GM23338 (cell line): ENCODE results near the gene AP5S1.

Source experiments
- EZH2 ChIP-seq: fragments of 200-600 bp; sonication (generic); IDR thresholded peaks from one replicate; pipeline ENCODE4 v1.8.0; 2017; ENCODE audit warnings: antibody characterized with exemption, mild to moderate bottlenecking, low read depth; ENCODE audit not compliant: unreplicated experiment
- JUNB ChIP-seq: IDR thresholded peaks from one replicate; pipeline ENCODE4 v1.6.1; 2016; ENCODE audit warnings: antibody characterized with exemption; ENCODE audit not compliant: unreplicated experiment
- POLR2AphosphoS5 ChIP-seq: IDR thresholded peaks from 2 replicates; pipeline ENCODE4 v1.6.1; 2016; ENCODE audit warnings: antibody characterized with exemption, low read depth
- STAT1 ChIP-seq: IDR thresholded peaks from one replicate; pipeline ENCODE4 v1.6.1; 2016; ENCODE audit warnings: antibody characterized with exemption; ENCODE audit not compliant: unreplicated experiment
- ZNF114 ChIP-seq: fragments of 250-450 bp; sonication (Bioruptor Pico); IDR thresholded peaks from 2 replicates; pipeline ENCODE4 v1.5.0; 2020; ENCODE audit warnings: mild to moderate bottlenecking, moderate library complexity
- TF ChIP-seq, protein P1 (sequence below), 2 experiments: fragments of 200-600 bp in 1 of 2; sonication (generic) in 1 of 2; conservative IDR thresholded peaks; 2 replicates each; pipeline versions ENCODE4 v1.5.1 to v1.6.1; 2016 to 2017; ENCODE audit warnings: antibody characterized with exemption in 2 of 2, low read depth in 2 of 2, mild to moderate bottlenecking in 2 of 2, moderate library complexity in 1 of 2
- TF ChIP-seq, protein P2 (sequence below): IDR thresholded peaks from 2 replicates; pipeline ENCODE4 v1.6.1; 2016; ENCODE audit warnings: antibody characterized with exemption
- TF ChIP-seq, protein P3 (sequence below): IDR thresholded peaks from one replicate; pipeline ENCODE4 v1.6.1; 2018; ENCODE audit warnings: antibody characterized with exemption; ENCODE audit not compliant: unreplicated experiment

DNA sequence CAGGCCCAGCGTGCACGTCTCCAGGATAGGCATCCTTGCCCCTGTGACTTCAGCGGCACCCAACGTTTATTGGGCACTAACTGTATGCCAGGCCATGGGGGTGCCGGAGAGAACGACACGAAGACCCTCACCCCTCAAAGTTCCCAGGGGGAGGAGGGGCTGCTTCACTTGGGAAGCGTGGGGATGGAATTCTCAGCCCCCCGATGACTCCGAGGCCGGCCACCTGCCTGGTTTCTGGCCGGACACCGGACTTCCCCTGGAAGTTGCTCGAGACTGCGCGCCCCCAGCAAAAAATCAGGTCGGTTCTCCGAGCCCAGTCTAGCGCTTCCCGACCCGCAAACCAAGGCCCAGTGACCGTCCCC is 26.0 kb downstream of the AP5S1 start:
- TF ChIP-seq JUNB (no peak), EZH2 (no peak), STAT1 (no peak), POLR2AphosphoS5 (no peak), ZNF114 (no peak)
- TF ChIP-seq, protein P1, sequence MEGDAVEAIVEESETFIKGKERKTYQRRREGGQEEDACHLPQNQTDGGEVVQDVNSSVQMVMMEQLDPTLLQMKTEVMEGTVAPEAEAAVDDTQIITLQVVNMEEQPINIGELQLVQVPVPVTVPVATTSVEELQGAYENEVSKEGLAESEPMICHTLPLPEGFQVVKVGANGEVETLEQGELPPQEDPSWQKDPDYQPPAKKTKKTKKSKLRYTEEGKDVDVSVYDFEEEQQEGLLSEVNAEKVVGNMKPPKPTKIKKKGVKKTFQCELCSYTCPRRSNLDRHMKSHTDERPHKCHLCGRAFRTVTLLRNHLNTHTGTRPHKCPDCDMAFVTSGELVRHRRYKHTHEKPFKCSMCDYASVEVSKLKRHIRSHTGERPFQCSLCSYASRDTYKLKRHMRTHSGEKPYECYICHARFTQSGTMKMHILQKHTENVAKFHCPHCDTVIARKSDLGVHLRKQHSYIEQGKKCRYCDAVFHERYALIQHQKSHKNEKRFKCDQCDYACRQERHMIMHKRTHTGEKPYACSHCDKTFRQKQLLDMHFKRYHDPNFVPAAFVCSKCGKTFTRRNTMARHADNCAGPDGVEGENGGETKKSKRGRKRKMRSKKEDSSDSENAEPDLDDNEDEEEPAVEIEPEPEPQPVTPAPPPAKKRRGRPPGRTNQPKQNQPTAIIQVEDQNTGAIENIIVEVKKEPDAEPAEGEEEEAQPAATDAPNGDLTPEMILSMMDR (conservative IDR thresholded peaks at IDR 0.05; ENCODE audit: low read depth in 2 of 2): no peak
- TF ChIP-seq, protein P2, sequence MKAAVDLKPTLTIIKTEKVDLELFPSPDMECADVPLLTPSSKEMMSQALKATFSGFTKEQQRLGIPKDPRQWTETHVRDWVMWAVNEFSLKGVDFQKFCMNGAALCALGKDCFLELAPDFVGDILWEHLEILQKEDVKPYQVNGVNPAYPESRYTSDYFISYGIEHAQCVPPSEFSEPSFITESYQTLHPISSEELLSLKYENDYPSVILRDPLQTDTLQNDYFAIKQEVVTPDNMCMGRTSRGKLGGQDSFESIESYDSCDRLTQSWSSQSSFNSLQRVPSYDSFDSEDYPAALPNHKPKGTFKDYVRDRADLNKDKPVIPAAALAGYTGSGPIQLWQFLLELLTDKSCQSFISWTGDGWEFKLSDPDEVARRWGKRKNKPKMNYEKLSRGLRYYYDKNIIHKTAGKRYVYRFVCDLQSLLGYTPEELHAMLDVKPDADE: no peak
- TF ChIP-seq, protein P3, sequence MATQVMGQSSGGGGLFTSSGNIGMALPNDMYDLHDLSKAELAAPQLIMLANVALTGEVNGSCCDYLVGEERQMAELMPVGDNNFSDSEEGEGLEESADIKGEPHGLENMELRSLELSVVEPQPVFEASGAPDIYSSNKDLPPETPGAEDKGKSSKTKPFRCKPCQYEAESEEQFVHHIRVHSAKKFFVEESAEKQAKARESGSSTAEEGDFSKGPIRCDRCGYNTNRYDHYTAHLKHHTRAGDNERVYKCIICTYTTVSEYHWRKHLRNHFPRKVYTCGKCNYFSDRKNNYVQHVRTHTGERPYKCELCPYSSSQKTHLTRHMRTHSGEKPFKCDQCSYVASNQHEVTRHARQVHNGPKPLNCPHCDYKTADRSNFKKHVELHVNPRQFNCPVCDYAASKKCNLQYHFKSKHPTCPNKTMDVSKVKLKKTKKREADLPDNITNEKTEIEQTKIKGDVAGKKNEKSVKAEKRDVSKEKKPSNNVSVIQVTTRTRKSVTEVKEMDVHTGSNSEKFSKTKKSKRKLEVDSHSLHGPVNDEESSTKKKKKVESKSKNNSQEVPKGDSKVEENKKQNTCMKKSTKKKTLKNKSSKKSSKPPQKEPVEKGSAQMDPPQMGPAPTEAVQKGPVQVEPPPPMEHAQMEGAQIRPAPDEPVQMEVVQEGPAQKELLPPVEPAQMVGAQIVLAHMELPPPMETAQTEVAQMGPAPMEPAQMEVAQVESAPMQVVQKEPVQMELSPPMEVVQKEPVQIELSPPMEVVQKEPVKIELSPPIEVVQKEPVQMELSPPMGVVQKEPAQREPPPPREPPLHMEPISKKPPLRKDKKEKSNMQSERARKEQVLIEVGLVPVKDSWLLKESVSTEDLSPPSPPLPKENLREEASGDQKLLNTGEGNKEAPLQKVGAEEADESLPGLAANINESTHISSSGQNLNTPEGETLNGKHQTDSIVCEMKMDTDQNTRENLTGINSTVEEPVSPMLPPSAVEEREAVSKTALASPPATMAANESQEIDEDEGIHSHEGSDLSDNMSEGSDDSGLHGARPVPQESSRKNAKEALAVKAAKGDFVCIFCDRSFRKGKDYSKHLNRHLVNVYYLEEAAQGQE: no peak
